HG03108 (cell line): ENCODE measurements around the gene SPATS2L.
"Not testable (repeated sequence)": the region's sequence is repeated elsewhere in the genome, so short reads cannot be mapped to it uniquely, and the experiment has no call there.

Source experiments
- ATAC-seq: cut with Tn5 transposase; IDR thresholded peaks from one replicate; pipeline ENCODE4 v1.9.1; 2021; ENCODE audit warnings: moderate library complexity; ENCODE audit not compliant: unreplicated experiment

The SPATS2L gene

DNA sequence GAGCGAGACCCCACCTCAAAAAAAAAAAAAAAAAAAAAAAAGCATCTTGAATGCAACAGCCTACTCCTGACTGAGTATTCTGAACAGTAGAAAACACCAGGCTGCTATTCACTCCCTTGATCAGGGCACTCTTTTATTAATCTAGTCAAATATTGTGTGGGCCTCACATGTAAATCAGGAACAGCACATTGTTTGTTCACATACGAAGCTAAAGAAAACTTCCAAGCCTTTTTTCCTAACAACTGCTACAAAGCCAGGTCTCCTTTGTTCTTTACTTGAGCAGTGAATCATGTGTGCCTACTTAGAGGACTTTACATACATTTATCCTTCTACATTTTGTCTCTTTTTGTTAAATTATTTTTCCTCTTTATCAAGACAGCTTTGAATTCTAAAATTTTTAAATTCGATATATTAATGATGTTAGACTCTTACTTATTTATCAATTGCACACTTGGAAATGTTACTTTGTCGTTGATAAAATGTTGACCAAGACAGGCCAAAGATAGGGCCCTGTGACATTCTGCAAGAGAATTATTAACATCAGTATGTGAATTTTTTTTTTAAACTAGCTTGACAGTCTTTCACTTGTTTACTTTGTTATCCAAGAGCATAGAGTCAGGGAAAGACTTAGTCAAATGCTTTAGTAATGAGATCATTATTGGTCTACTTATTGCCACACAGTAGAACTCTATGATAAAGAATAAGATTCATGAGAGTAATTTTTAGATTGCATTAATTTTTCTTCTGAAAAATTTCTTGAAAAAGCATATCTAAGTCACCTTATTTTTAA, 13.2 kb downstream of the SPATS2L start:
- no peak for ATAC-seq

DNA sequence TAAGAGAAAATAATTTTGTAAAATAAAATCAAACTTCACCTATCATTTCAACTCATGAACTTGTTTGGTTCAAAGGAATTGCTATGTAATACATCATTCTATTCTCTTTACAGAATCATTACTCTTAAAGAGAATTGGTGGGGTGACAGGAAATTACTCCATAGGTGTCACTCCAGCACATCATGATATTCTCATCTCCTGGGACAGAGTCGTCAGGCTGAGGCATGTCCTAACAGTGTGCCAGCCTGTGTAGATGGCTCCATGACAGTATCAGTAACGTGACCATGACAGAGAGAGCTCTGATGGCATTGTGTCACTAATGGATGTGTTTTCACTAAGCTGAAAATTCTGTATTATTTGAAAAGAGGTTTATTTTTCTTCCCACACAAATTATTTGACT, 13.9 kb downstream of the SPATS2L start:
- no peak for ATAC-seq

DNA sequence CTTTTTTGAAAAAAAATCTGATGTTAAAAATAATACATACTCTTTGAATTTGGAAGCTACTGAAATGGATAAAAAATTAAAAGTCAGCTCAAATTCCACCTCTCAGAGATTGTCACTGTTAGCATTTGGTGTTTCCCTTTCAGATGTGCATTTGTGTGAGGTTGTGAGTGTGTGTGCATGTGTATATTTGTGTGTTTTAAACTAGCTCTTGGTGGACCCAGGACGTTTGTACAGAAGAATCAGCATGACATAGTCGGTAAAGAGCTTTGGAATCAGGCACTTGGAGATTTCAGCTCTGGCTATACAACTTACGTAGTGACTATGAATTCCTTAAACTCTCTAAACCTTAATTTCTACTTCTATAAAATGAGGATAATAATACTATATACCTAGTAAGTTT, 14.5 kb downstream of the SPATS2L start:
- ATAC-seq, result no peak

DNA sequence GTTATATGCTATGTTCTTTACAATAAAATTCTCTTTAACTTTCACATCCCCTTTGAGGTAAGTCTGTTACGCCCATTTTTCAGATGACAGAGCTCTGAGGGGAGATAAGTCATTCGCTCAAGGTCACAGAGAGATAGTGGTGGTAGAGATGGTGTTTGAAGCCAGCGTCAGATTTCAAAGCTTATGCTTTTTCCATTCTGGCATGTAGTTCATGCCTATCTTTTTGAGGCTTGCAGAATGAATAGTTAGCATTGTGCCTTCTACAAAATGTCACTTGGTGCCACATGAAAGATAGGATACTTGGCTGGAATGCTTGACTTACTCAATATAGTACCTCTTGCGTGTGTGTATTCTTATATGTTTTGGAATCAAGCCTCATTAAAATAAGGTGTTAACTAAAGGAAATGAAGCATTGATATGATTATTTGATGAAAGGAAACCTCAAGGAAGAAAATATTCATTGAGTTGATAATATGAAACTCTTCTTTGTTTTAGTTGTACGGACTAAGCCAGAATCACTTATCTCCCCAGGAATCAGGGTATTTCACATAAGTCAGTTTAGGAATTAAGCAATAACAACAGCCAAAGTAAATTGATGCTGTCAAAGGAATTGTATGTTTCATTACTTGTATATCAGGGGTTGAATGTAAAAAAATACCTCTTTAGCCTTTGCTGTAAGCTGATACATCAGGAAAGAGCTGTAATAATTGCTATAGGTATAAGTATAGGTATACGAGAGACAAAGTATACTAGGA, 15.5 kb downstream of the SPATS2L start:
- ATAC-seq, result no peak

DNA sequence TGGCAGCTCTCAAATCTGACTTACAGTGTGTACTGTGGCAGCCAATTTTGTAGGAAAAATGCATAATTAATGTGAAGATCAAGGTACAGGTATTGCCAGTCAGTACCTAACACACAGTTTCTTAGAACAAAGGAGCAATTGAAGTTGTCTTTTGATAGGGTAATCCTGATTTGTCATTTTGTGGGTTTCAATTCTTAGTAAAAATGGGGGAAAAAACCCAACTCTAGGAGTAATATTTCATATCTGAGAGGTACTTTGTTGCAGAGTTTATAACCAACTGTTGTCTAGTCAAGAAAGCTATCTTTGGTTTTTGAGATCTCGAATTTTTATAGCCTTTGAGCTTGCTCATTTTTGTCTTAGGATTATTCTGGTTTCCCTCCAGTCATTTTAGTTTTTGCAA, 16.1 kb downstream of the SPATS2L start:
- ATAC-seq, result no peak

DNA sequence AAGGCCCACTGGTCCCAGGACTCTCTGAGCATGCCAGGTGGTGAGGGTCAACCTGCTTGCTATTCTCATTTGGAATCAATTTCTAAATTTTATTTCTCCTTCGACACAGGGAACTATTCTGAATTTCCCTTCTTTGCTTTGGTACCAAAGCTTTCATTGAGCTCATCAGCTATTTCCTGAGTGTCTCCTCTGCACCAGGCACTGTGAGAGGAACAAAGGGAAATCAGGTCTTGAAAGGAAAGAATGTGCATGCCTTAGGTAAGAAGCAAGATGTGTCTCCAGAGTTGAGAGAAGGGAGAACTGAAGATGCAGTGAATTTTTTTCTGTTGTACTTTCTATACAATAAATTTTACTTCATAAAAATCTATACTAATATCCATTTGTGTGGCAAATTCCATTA, 17.9 kb downstream of the SPATS2L start:
- ATAC-seq, result no peak

DNA sequence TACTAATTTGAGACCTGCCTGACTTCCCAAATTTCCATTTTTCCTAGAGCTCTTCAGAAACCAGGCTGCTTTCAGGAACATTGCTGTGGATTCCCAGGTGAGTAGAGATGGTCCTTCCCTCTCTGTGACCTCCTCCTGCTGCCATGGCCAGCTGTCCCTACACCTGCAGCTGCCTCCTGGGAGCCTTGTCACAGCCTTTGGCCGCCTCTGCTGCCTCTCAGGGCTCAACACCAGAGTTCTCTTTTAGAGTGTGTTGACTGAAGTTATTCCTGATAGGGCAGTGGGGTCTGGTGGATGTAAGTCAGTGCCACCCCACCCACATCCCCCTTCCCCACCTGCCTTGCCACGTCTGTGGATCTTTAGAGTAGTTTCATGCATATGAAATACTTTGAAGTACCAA, 22.9 kb downstream of the SPATS2L start:
- no peak for ATAC-seq

DNA sequence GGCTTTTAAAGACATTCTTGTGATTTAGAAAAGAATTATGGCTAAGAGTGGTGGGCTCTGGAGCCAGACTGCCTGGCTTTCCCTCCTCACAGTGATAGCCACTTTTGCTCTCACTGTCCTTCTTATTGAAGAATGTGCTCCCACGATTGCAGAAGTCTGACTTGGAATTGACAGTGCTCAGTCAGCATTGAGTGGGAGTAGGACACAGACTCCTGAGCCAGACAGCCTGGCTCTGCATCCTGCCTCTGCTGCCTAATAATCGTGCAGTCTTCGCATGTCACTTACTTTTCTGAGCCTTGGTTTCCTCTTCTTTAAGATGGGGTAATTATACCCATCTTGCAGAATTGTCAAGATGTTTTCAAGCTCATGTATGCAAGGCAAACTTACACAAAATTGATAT, 23.3 kb downstream of the SPATS2L start:
- no peak for ATAC-seq

DNA sequence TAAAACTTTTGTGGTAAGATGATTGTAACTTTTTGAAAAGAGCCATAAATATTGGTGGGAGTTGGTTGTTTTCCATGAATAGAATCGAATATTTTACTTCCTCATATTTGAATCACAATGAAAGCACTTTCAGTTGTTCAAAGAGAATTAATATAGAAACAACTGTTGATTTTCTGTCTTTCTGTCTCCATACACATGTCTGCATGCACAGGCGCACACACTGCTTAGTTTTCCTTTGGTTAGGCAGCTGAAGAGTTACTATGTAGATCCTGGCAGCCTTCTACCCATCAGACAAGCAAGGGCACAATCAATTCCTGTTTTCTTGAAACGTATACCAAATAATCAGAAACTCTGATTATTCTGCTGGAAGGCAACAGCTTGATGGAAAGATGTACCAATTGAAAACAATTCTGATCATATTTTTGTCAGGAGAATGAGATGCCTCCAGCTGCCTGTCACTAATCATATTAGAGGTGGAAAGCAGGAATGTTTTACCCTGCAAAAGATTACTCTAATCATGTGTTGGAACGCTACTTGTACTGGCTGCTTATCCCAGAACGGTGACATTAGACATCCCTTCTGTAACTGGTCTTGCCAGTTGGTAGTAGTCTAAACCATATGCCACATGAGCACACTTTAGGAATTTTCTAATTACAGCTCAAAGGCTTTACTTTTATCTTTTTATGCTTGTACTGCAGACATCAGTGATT, 24.0 kb downstream of the SPATS2L start:
- no peak for ATAC-seq

DNA sequence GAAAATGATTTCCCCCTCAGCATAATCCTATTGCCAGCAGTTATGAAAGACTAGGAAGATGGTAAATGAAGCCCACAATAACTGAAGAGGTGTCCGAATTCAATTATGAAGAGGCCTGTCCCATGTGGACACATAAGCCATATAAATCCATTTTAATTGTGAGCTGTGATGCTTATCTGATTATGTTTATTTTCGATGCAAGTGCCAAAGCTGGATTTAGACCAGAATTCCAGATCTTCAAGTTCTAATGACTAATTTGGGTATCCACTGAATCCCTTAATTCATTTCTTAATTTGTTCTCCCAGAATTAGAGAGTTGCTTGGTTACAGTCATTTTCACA, 24.5 kb downstream of the SPATS2L start:
- ATAC-seq, result no peak

DNA sequence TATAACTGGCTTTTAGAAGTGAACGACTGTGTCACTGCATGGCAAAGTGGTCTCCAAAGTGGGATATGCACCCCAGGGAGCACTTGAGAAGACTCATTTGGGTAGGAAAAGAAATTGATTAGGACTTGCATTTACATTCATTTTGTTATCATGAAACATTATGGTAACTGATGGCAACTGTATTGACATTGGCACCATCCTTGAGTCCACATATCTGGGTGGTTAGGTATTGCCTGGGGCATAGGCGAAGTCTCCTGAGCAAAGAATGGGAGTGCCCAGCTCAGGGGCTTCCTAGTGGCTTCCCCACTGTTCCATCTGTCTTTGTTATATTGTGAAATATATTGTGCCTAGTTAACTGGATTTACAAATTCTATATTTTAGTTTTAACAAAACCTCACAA, 29.2 kb downstream of the SPATS2L start:
- no peak for ATAC-seq

DNA sequence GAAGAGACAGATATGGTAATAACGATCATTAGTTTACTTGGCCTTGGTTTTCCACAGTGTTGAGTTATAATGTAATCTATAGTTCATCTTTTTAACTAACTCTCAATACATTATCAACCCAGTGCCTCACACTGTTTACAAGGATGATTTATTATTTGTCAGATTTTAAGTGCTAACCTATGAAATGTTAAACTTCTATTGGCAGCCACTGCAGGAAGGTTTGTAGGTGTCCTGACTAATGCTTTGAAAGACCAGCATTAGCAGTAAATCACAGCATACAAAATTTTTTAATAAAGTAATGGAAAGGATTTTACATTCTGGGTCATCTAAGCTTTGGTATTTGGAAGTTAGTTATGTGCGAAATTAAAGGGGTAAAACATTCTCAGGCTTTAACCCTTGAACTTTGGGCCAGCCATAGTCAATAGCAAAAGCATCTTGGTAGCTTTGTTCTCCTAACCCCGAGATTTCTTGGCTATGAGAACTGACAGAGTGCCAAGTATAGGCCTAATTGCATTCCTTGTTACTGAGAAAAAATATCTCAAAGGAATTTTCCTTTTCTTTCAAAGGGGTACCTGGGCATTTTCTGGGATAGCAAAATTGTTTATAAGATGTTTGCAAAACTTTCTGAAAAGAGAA, 30.6 kb downstream of the SPATS2L start:
- ATAC-seq, result no peak

DNA sequence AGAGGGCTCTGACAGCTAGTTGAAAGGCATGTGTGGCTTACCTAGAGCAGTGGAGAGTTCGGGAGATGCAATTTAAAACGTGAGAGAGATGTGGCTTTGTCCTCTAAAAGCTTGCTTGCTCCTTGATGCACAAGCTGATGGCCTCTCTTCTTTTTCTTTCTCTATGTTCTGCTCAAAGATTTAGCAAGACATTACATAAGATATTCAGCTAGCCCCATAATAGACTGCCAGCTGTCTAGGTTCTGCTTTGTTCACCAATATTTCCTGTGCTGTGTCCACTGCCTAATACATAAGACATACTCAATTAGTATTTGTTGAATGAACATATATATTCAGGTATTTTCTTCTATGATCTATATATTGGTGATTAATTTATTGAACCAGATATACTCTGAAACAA, 31.1 kb downstream of the SPATS2L start:
- ATAC-seq, result no peak

DNA sequence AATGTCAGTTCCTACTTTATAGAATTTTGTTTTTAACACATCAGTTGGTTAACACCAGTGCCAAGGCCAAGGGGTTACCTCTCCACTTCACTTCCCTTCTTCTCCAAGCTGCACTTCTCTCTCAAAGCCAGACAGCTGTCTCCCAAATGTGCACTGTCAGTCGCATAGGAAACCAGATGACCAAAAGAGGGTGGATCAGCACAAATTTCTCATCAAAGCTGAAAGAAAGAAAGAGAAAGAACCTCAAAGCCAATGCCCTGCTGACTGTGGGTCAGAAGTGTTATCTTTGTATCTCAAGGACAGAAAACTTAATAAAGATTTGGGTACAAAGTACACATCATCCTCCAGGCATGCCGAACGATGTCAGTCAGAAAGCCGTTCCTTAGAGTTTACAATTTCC, 32.2 kb downstream of the SPATS2L start:
- ATAC-seq, result no peak

DNA sequence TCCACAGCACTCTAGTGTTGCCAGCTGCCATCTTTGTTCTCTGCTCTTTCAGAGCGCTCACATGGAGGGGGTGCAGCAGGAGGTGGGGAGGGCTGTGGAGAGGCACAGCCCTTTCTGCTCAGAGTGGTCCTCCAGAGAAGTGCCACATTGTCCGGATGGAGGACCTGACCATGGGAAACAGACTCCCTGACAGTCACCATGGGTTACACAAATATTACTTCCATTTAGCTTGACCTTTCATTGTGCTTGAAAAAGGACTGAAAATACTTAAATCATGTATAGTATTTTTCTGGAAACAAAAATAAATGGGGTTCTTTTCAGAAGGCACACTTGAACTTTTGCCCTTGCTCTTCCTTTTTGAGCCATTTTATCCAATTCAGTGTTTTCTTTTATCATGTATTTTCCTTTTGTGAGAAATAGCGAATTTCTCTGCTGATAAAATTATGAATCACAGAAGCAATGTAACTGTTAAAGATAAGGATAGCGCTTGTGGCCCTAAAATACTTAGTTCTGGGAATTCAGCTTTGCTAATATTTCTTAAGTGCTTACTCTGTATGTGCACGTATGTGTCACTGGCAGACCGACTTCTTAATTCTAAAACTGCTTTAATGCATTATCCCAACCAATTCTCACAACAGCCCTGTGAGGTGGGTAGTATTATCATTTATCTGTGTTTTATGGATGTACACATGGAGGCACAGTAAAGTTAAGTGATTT, 34.2 kb downstream of the SPATS2L start:
- ATAC-seq, result no peak

DNA sequence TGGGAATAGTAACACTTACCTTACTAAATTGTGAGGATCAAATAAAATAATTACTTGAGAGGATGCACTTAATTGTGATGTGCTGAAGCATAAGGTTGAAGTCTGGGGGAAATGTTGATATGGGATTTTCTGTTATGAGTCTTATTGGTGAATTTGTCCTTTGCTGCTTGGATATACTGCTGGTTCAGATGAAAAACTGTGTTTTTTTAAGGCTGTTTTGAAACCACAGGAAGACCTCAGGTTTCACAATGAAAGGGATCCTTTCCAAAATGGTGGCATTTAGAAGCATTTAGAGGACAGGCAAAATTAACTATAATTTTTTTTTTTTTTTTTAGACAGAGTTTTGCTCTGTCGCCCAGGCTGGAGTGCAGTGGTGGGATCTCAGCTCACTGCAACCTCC, 34.9 kb downstream of the SPATS2L start:
- no peak for ATAC-seq

DNA sequence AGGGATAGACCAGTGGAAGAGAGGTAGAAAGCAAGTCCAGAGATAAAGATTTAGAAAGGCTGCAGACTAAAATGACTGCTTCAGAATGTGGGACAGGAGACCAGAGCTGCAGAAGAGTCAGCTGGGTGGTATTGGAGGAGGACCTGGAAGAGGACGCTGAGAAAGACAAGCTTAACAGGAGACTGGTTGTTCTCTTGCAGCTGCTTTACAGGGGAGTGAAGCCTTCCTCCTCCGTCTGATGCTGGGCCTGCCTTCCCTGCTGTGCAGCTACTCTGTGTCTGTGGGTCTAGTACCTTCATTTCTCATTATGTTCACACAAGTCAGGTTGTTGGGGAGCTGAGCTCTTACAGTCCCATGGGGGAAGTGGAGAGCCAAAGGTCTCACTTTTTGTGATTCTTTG, 35.7 kb downstream of the SPATS2L start:
- no peak for ATAC-seq

DNA sequence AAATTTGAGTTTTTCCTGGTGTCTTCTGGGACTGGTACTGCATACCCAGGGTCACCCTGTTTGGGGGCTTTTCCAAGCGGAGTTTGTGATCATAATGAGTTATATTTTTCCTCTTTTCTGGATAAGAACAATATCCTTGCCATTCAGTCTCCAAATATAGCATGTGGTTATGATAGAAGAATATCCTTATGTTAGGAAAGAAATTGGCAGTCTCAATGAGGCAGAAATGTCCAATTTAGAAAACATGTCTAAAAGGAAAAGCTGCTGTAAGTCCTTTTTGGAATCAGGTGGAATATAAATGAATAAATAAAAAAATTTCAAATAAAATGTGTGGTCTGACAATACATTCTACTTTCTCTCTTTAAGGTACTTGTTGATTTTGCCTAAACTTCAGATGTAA, 36.2 kb downstream of the SPATS2L start:
- no peak for ATAC-seq

DNA sequence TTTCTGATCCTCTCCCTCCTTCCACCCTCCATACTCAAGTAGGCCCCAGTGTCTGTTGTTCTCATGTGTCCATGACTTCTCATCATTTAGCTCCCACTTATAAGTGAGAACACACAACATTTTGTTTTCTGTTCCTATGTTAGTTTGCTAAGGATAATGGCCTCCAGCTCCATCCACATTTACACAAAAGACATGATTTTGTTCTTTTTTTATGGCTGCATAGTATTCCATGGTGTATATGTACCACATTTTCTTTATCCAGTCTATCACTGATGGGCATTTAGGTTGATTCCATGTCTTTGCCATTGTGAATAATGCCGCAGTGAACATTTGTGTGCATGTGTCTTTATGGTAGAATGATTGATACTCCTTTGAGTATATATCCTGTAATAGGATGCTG, 37.7 kb downstream of the SPATS2L start:
- not testable (repeated sequence) for ATAC-seq

DNA sequence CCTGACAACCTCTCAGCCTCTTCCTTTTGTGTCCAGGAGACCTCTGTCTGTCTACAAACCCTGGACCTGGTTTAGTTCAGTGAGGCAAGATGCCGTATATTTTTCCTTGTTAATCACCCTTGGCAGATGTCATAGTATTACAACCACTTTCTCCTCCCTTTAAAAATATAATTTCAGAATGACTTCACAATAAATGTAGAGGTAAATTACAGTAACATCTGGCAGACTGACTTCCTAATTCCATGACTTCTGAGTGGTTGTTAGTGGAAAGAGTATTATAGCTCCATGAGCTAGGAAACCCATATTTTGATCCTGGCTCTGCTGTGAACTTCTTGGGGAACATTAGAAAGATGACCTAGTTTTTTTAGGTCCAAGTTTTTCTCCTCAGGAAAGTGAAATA, 39.5 kb downstream of the SPATS2L start:
- no peak for ATAC-seq

DNA sequence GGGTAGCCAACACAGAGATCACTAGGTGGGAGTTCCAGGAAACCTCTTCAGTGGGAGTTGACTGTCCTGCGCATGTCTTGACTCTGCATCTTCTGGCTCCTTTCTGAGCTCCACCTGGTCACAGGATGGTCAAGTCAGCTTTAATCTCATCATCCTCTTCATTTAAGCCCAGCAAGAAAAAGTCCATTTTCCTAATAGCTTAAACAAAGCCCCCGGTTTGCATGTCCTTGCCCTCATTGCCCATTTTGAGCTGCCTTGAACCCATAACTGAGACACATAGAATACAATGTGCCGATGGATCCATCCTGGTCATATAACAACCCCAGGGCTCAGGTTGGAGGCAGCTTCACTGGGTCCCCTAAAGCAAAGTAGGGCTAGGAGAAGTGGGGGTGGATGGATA, 40.8 kb downstream of the SPATS2L start:
- no peak for ATAC-seq
